GM21390 (cell line): ENCODE measurements around the gene NYNRIN.
"Not testable (repeated sequence)": the region's sequence is repeated elsewhere in the genome, so short reads cannot be mapped to it uniquely, and the experiment has no call there.

ENCODE experiments used
- ATAC-seq: cut with Tn5 transposase; IDR thresholded peaks from one replicate; pipeline ENCODE4 v1.9.1; 2021; ENCODE audit not compliant: unreplicated experiment

NYNRIN gene

GRCh38 chr14:24398653-24399446 is at the start of gene NYNRIN:
NYNRIN (plus strand) TSS chr14:24399003; CDS start chr14:24399247, 244 bp downstream.
- no peak for ATAC-seq

- ATAC-seq = no peak
Observed at GRCh38 chr14:24349742-24350141, 49.1 kb upstream of the NYNRIN start.

GRCh38 chr14:24351517-24351916 is 47.3 kb upstream of the NYNRIN start:
- ATAC-seq = no peak

GRCh38 chr14:24353559-24354481 is 45.0 kb upstream of the NYNRIN start:
- no peak for ATAC-seq

- not testable (repeated sequence) for ATAC-seq
Observed at GRCh38 chr14:24354482-24354825, 44.3 kb upstream of the NYNRIN start.

GRCh38 chr14:24355009-24355408 is 43.8 kb upstream of the NYNRIN start:
- ATAC-seq = no peak

GRCh38 chr14:24356208-24356607 is 42.6 kb upstream of the NYNRIN start:
- ATAC-seq = no peak

GRCh38 chr14:24360281-24360680 is 38.5 kb upstream of the NYNRIN start:
- no peak for ATAC-seq

- no peak for ATAC-seq
Observed at GRCh38 chr14:24361326-24361725, 37.5 kb upstream of the NYNRIN start.

- no peak for ATAC-seq
Observed at GRCh38 chr14:24362241-24362960, 36.4 kb upstream of the NYNRIN start.

GRCh38 chr14:24363401-24363800 is 35.4 kb upstream of the NYNRIN start:
- ATAC-seq = no peak

GRCh38 chr14:24364841-24365240 is 34.0 kb upstream of the NYNRIN start:
- ATAC-seq = no peak

GRCh38 chr14:24365600-24366412 is 33.0 kb upstream of the NYNRIN start:
- ATAC-seq = peak; percentile 41

GRCh38 chr14:24366413-24366720 is 32.4 kb upstream of the NYNRIN start:
- no peak for ATAC-seq

GRCh38 chr14:24366721-24367513 is 31.9 kb upstream of the NYNRIN start:
- ATAC-seq = peak; percentile 60

GRCh38 chr14:24367514-24368211 is 31.1 kb upstream of the NYNRIN start, which contains the start of gene NFATC4:
NFATC4 (plus strand) TSS chr14:24368184; CDS start chr14:24368341, 157 bp downstream.
- peak; percentile 16 for ATAC-seq

- no peak for ATAC-seq
Observed at GRCh38 chr14:24368212-24368561, 30.6 kb upstream of the NYNRIN start.

- no peak for ATAC-seq
Observed at GRCh38 chr14:24368562-24369252, 30.1 kb upstream of the NYNRIN start.

GRCh38 chr14:24369463-24369862 is 29.3 kb upstream of the NYNRIN start:
- ATAC-seq = no peak
